GM20000 (cell line): ENCODE results near the gene ZSWIM4.

Experiments used
- DNase-seq: peaks from one replicate; pipeline ENCODE4 v3.0.0; 2012; ENCODE audit warnings: low spot score
- CTCF ChIP-seq: IDR thresholded peaks from 2 replicates; pipeline ENCODE4 v1.5.1; 2012; ENCODE audit warnings: mild to moderate bottlenecking, control low read depth; ENCODE audit errors: extremely low read depth, missing control alignments

The ZSWIM4 gene

DNA sequence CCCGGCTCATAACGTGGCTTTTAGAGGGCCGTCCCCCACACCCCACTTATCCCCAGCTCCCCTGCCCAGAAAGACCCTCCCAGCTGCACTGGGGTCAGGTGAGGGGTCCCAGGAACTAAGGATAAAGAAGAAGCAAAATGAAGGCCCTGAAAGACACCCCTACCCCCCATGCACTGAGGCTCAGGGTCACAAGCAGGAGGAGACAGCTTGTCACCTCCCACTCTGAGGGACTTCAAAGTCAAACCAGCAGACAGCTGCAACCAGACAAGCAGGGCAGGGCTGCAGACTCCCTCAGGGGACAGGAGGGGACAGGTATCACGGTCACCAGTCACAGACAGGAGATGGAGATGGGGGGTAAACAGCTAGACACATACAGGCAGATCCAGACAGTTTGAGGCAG lies 75.6 kb downstream of the ZSWIM4 start:
- DNase-seq, result peak; percentile 28
- no peak for TF ChIP-seq CTCF

GRCh38 chr19:13872339-13872694 lies 77.1 kb downstream of the ZSWIM4 start:
- DNase-seq, result no peak
- TF ChIP-seq CTCF, result no peak

GRCh38 chr19:13872695-13873389 lies 77.6 kb downstream of the ZSWIM4 start:
- peak; percentile 75 for DNase-seq
- peak; percentile 28 for TF ChIP-seq CTCF

DNA sequence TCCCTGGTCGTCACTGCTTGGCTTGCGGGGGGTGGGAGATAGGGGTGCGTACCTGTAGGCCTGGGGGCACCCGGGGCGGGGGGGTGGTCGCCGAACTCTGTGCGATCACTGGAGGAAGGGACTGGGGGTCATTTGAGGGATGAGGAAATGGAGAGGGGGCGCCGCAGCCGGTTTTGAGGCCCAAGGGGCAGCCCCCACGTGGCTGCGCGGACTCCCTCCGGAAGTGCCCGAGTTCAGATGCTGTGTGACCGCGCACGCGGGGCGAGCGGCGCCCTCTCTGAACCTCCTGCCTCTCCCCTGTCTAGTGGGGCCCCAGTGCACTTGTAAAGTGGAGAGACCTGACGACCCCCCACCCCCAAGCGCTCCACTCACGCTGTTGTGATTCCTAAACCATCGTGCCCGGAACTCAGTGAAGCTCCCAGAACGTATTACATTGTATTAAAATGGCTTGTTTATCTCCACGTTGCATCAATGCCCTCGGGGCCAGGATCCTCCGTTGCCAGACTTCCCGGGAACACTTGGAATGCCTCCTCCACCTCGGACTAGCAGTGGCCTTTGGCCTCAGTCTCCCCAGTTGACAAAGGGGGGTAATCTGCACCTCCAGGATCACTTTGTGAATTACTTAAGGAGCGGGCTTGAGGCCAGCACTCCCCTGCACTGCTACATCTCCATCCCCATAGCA lies 78.7 kb downstream of the ZSWIM4 start:
- DNase-seq, result no peak

GRCh38 chr19:13875824-13876223 lies 80.6 kb downstream of the ZSWIM4 start:
- DNase-seq, result no peak
- no peak for TF ChIP-seq CTCF

More for the DNA sequence above, 78.7 kb downstream of the ZSWIM4 start:
- TF ChIP-seq CTCF, result no peak

DNA sequence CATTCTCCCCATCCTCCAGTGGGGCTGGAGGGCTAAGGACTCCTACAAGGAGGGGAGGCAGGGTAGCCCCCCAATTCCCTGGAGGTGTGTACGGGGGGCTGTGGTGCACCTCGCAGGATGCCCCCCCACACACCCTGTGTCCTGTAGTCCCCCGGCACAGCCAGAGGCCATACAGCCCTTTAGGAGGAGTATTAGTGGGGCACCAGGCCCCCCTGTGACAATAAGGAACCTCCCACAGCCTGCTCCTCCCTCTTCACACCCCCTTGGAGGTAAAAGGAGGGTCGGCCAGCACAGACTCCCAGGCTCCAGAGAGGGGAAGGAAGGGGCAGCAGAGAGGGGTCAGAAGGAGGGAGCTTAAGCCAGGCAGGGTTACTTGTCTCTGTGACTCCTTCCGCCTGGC lies 81.6 kb downstream of the ZSWIM4 start, which contains the start of gene NANOS3:
Gene NANOS3, plus strand, starts transcription at position 301 of the 400 bp plus-strand sequence. CDS start 115 bp downstream, outside the sequence.
- no peak for TF ChIP-seq CTCF
- no peak for DNase-seq

DNA sequence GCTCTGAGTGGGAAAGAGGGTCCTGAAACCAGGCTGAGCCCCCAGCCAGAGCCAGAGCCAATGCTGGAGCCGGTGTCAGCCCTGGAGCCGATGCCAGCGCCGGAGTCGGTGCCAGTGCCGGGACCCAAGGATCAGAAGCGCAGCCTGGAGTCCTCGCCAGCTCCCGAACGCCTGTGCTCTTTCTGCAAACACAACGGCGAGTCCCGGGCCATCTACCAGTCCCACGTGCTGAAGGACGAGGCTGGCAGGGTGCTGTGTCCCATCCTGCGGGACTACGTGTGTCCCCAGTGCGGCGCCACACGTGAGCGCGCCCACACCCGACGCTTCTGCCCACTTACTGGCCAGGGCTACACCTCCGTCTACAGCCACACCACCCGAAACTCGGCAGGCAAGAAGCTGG lies 82.1 kb downstream of the ZSWIM4 start:
- DNase-seq, result no peak
- TF ChIP-seq CTCF, result no peak
